NCI-H128 (cell line): ENCODE measurements around the gene RAB44.

ENCODE experiments used
- DNase-seq: peaks from one replicate; lab custom pipeline; 2025; ENCODE audit not compliant: unreplicated experiment; lab: John Stamatoyannopoulos, UW

The RAB44 gene

DNA sequence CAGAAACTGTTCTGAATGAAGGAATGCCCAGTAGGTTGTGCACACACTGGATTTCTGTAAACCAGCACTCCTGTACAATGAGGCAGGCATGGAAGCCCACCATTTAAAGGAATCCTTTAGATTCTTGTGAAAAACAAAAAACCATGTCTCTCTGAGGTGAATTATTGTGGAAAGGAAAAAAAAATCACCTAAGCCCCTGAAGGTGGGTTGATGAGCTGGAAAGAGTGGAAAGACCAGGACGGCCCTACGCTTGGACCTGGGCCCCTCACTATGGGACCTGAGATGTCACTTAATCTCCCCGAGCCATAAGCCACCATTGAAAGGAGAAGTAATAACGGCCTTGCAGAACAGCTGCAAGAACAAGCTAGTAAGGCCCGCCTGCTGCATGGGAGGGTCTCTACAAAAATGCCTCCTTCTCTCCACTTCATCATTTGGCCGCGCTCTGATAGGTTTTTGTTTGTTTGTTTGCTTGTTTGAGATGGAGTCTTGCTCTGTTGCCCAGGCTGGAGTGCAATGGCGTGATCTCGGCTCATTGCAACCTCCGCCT is 68.8 kb downstream of the RAB44 start:
- no peak for DNase-seq

GRCh38 chr6:36769183-36769675 is 71.6 kb downstream of the RAB44 start:
- no peak for DNase-seq

- no peak for DNase-seq
Measured at GRCh38 chr6:36769676-36770499, 72.3 kb downstream of the RAB44 start.

DNA sequence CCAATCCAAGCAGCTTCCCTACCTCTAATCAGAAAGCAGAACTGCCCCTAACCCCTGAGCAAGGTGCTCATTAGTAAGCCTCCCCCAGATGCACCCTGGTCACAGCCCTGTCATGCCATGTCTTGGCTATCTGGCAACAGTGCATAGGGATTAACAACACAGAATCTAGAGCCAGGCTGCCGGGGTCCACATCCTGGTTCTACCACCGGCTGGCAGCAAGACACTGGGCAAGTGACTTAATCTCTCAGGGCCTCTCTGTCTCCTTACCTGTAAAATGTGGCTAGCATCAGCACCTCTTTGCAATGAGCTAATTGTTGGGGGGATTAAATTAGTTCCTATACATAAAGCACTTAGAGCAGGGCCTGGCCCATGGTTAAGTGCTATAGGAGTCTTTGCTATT is 73.5 kb downstream of the RAB44 start:
- no peak for DNase-seq

- DNase-seq = no peak
Measured at GRCh38 chr6:36772397-36772796, 74.8 kb downstream of the RAB44 start.

DNA sequence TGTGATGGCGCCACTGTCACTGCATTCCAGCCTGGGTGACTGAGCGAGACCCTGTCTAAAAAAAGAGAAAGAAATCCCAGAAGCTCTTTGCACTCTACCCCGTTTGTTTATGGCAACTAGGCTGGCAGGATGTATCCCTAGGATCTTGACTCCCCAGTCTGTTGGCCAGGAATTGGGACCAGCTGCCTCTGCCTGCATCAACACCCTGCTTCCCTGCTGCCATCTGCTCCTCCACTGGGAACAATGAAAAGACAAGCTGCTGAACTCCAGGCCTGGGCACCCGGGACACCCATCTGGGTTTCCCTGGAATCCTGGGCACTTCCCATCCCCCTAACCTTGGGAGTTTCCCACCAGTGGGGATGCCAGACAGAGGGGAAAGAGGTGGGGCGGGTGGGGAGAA is 76.7 kb downstream of the RAB44 start:
- no peak for DNase-seq

- no peak for DNase-seq
Measured at GRCh38 chr6:36776167-36776566, 78.5 kb downstream of the RAB44 start.

DNA sequence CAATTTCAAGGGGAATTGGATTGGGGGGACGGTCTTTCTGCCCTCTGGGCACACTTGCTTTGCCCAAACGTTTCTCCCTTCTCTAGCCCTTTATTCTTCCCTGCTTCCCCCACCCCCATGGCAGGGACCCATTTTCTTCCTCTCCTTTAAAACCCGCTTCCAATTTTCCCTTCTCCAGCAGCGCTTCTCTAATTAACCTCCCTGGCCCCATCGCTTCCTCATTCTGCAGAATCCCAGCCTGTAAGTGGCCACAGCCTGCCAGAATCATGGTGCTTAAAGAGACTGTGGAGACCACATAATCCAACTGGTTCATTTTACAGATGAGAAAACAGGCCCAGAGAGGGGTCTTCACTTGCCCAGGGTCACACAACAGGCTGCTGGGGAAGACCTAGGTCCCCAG is 80.2 kb downstream of the RAB44 start:
- no peak for DNase-seq

GRCh38 chr6:36779227-36779626 is 81.6 kb downstream of the RAB44 start:
- DNase-seq = no peak

DNA sequence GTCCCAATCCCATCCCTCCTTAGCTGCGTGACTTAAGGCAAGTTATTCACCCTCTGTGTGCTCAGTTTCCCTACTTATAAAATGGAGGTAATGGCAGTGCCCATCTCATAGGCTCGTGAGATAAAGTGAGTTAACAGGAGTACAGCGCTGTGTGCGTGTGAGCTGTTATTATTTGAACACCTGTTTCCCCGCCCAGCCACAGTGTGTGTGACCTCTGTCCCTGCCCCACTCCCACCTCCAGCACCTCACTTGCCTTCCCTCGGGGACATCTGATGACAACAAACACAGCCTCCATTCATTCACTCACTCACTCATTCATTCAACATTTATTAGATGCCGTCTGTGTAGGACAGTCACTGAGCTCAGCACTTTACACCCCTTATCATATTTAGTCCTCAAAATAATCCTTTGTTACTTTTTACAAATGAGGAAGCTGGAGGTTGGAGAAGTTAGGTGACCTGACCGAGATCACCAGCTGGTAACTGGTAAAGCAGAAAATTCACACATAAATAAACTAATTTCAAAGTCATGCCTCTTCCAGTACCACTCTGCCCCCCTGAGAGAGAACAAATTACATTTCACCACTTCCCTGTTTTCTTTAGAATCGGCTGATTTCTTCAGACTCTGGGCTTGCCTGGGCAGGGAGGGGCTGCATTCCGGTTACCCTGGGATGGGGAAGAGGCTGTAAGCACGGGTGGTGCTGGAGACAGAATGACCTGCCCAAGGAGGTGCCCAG is 83.0 kb downstream of the RAB44 start:
- DNase-seq = no peak

GRCh38 chr6:36781669-36782068 is 84.0 kb downstream of the RAB44 start:
- DNase-seq = no peak
